ENCODE results near the gene FER. TPM values are rescaled to one million over a fixed set of nuclear protein-coding genes. Genes with fewer than 3 reads are reported as not detected.

Gene FER
- total and polyA plus RNA-seq, 2 of the 8 experiments (the other 6 are each of a cell fraction or from before 2014, with no cell fraction given), result 1.3 to 15.8 TPM

GRCh38 chr5:108942701-108943100 is 195.0 kb downstream of the FER start:
- CTCF ChIA-PET (ENCODE audit: partially characterized antibody), result no interaction called here

More at GRCh38 chr5:108942701-108943100, 195.0 kb downstream of the FER start:
- Histone ChIP-seq H3K23me2 (ENCODE audit: low read depth, low read length) (no peaks in the 10 kb centered on the region), H3K4ac (replicated peaks; ENCODE audit: insufficient read length, low read depth, low read length) (no peak overlapping the region), H2AFZ (ENCODE audit: low read length) (no peak overlapping the region), H3K23ac (ENCODE audit: insufficient read length) (no peak overlapping the region), H3K27ac (ENCODE audit: low read depth, low read length) (no peak overlapping the region), H4K91ac (replicated peaks; ENCODE audit: insufficient read length, low read length) (no peak overlapping the region), H3K4me2 (ENCODE audit: insufficient read depth in 1 of 2, low read depth in 2 of 2, low read length in 2 of 2) (no peak overlapping the region), H2BK15ac (ENCODE audit: low read length) (no peak overlapping the region), H3K79me2 (ENCODE audit: control insufficient read depth in 1 of 2, insufficient read depth in 2 of 2, low read length in 2 of 2) (no peaks in the 10 kb centered on the region), H2BK5ac (ENCODE audit: low read depth, low read length) (no peak overlapping the region), H3K79me1 (ENCODE audit: low read depth, low read length) (no peaks in the 10 kb centered on the region), H2BK120ac (replicated peaks; ENCODE audit: low read depth, low read length) (no peak overlapping the region), H3K27me3 (replicated peaks in 1 of 4; ENCODE audit: control insufficient read depth in 3 of 4, extremely low read depth in 1 of 4, insufficient read depth in 3 of 4, low read length in 3 of 4) (no peaks in the 10 kb centered on the region), H4K8ac (ENCODE audit: extremely low read depth, insufficient read depth, low read length) (no peak overlapping the region), H3K36me3 (ENCODE audit: control insufficient read depth in 2 of 4, insufficient read depth in 4 of 4, low read length in 3 of 4) (no peaks in the 10 kb centered on the region), H2AK5ac (ENCODE audit: low read depth, low read length) (no peak overlapping the region), H3K4me3 (ENCODE audit: extremely low read depth in 1 of 4, insufficient read depth in 2 of 4, low read depth in 3 of 4, low read length in 4 of 4) (no peak overlapping the region), H3K56ac (replicated peaks; ENCODE audit: insufficient read length, low read depth, low read length) (no peak overlapping the region), H4K20me1 (replicated peaks in 1 of 2; ENCODE audit: control insufficient read depth in 1 of 2, insufficient read depth in 2 of 2, low read length in 2 of 2) (no peaks in the 10 kb centered on the region), H3K4me1 (replicated peaks in 1 of 4; ENCODE audit: control insufficient read depth in 3 of 4, insufficient read depth in 4 of 4, low read length in 3 of 4) (no peaks in the 10 kb centered on the region; a peak in 1 of 7 replicates), H3K9ac (replicated peaks in 1 of 4; ENCODE audit: extremely low read depth in 1 of 4, low read depth in 3 of 4, low read length in 3 of 4) (no peak overlapping the region), H2BK12ac (ENCODE audit: low read depth, low read length) (no peak overlapping the region), H3K18ac (ENCODE audit: extremely low read depth, low read length) (no peak overlapping the region), H3K14ac (ENCODE audit: insufficient read length) (no peak overlapping the region), H3K9me3 (ENCODE audit: insufficient read depth in 2 of 2, low read depth in 1 of 2, low read length in 1 of 2) (no peaks in the 10 kb centered on the region), H4K5ac (ENCODE audit: insufficient read length, low read depth, low read length) (no peak overlapping the region), H2BK20ac (ENCODE audit: low read length) (no peak overlapping the region)
- POLR2A ChIA-PET (ENCODE audit: partially characterized antibody), result no interaction called here
- FAIRE-seq, result no peak
- TF ChIP-seq ASH2L (IDR thresholded peaks at IDR 0.05; ENCODE audit: low read length) (no peak), SIX5 (IDR thresholded peaks at IDR 0.05; ENCODE audit: low read depth, low read length) (no peak), TBP (IDR thresholded peaks at IDR 0.05; ENCODE audit: low read depth, low read length) (no peak), GABPA (IDR thresholded peaks at IDR 0.05; ENCODE audit: borderline replicate concordance, insufficient read depth, low read length) (no peak)
- 92% methylated on average over 1 of the region's 1 CpG; no CpG with 5 or more reads in 1 of the 2 experiments for WGBS, 2 experiments (ENCODE audit: extremely low coverage in 1 of 2, insufficient coverage in 1 of 2, insufficient read length in 1 of 2, insufficient replicate concordance in 2 of 2, low coverage in 1 of 2, low lambda C conversion rate in 2 of 2, missing lambda C conversion rate in 1 of 2)
- DNase-seq (ENCODE audit: low read depth in 1 of 2, low spot score in 2 of 2), result no peak
